Vagina (tissue), 2 donors: ENCODE results near the gene RALGAPA2. TPM values are rescaled to one million over a fixed set of nuclear protein-coding genes. Genes with fewer than 3 reads are reported as not detected.

Experiments used
- DNase-seq, 2 donors: peaks; one replicate each; pipeline ENCODE4 v3.0.0-alpha.2; 2017; ENCODE audit errors: extremely low spot score in 2 of 2
- H3K27ac ChIP-seq: fragments of 200-600 bp; sonication (generic); one replicate; pipeline ENCODE4 v1.5.1; 2019
- H3K27me3 ChIP-seq: fragments of 200-600 bp; sonication (generic); one replicate; pipeline ENCODE4 v1.5.1; 2019
- H3K36me3 ChIP-seq, 2 donors: fragments of 200-600 bp; sonication (generic); one replicate each; pipeline ENCODE4 v1.5.1; 2017 to 2019
- H3K4me1 ChIP-seq: fragments of 200-600 bp; sonication (generic); one replicate; pipeline ENCODE4 v1.5.1; 2019
- H3K4me3 ChIP-seq, 2 donors: fragments of 200-600 bp; sonication (generic); 1 replicate in 1 of 2; 2 replicates in 1 of 2; pipeline ENCODE4 v1.5.1; 2016 to 2019
- H3K9me3 ChIP-seq: fragments of 200-600 bp; sonication (generic); one replicate; pipeline ENCODE4 v1.5.1; 2019
- CTCF ChIP-seq, 3 experiments: fragments of 450-650 bp in 2 of 3; fragments of 200-600 bp in 1 of 3; sonication (generic) in 1 of 3; IDR thresholded peaks; one replicate each; pipeline ENCODE4 v1.5.1; 2017 to 2019; ENCODE audit warnings: antibody characterized with exemption in 3 of 3, mild to moderate bottlenecking in 2 of 3, moderate library complexity in 2 of 3
- POLR2A ChIP-seq, 2 donors: fragments of 450-650 bp; IDR thresholded peaks; one replicate each; pipeline ENCODE4 v1.6.1; 2017; ENCODE audit warnings: antibody characterized with exemption in 2 of 2, mild to moderate bottlenecking in 2 of 2, moderate library complexity in 2 of 2
- POLR2AphosphoS5 ChIP-seq, 2 donors: sonication (generic); formaldehyde crosslinking; IDR thresholded peaks; one replicate each; pipeline ENCODE4 v1.9.0; 2017; ENCODE audit warnings: antibody characterized with exemption in 2 of 2, mild to moderate bottlenecking in 2 of 2, low read depth in 1 of 2; ENCODE audit not compliant: insufficient read depth in 1 of 2
- intact Hi-C: fragments of 100-400 bp; cut with DNase I; formaldehyde crosslinking; loops from one replicate; pipeline ENCODE4 v1.15.1; 2023
- total RNA-seq: library from RNA; depleted of rRNA; stranded (reverse); fragments of >200 nt; gene quantifications from one replicate; pipeline ENCODE4 v1.2.3, GENCODE V29; 2016

The RALGAPA2 gene
- total RNA-seq, 1 donor from 2014 or later = 31.9 TPM

- Histone ChIP-seq H3K9me3 (no peaks in the 10 kb centered on the region), H3K27ac (no peak overlapping the region), H3K27me3 (no peaks in the 10 kb centered on the region), H3K36me3 (peaks cover 0 to 5% of the 10 kb centered on the region in 2 donors), H3K4me3 (no peak overlapping the region), H3K4me1 (no peaks in the 10 kb centered on the region)
- TF ChIP-seq POLR2A (IDR thresholded peaks at IDR 0.05) (no peak), CTCF (IDR thresholded peaks at IDR 0.05) (no peak), POLR2AphosphoS5 (IDR thresholded peaks at IDR 0.05; ENCODE audit: insufficient read depth in 1 of 2, low read depth in 1 of 2) (no peak)
- intact Hi-C loops = no loop called here
- DNase-seq = no peak
These were observed 155.0 kb downstream of the RALGAPA2 start for GRCh38 chr20:20557406-20557805.

DNA sequence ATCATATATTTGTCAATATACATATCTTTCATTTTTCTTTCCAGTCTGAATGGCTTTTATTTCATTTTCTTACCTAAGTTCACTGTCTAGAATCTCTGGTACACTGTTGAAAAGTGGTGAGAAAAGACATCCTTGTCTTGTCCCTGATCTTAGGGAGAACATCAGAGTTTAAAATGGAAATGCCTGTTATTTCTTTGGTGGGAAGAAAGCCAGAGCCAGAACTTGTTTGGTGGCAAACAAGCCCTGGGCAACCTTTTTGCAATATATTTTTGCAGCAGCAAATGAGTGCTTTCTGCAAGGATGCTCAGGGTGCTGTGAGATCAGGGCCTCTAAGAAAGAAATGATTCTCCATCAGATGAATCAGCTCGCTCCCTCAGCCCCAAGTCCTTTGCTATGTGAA, 156.6 kb downstream of the RALGAPA2 start:
- Histone ChIP-seq H3K27me3 (no peaks in the 10 kb centered on the region), H3K4me3 (no peak overlapping the region), H3K36me3 (peaks cover 0 to 5% of the 10 kb centered on the region in 2 donors), H3K9me3 (no peaks in the 10 kb centered on the region), H3K27ac (no peak overlapping the region), H3K4me1 (no peaks in the 10 kb centered on the region)
- no peak for DNase-seq
- TF ChIP-seq POLR2A (IDR thresholded peaks at IDR 0.05) = no peak
- TF ChIP-seq CTCF (IDR thresholded peaks at IDR 0.05) = no peak
- no peak for TF ChIP-seq POLR2AphosphoS5 (IDR thresholded peaks at IDR 0.05; ENCODE audit: insufficient read depth in 1 of 2, low read depth in 1 of 2)
- intact Hi-C loops = no loop called here

DNA sequence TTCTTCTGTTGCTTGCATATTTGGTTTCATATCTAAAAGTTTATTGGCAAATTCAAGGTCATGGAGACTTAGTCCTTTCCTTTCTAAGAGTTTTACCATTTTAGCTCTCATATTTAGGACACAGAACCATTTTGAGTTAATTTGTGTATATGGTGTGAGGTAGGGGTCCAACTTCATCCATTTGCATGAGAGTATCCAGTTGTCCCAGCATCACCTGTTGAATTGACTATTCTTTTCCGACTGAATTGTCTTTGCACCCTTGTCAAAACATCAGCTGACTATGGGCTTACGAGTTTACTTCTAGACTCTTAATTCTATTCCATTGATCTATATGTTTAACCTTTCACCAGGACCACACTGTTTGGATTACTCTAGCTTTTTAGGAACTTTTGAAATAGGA, 157.5 kb downstream of the RALGAPA2 start:
- DNase-seq = no peak
- Histone ChIP-seq H3K4me3 (no peak overlapping the region), H3K9me3 (no peaks in the 10 kb centered on the region), H3K36me3 (peaks cover 0 to 5% of the 10 kb centered on the region in 2 donors), H3K27me3 (no peaks in the 10 kb centered on the region), H3K4me1 (no peaks in the 10 kb centered on the region), H3K27ac (no peak overlapping the region)
- intact Hi-C loops = no loop called here
- TF ChIP-seq POLR2A (IDR thresholded peaks at IDR 0.05) (no peak), CTCF (IDR thresholded peaks at IDR 0.05) (no peak), POLR2AphosphoS5 (IDR thresholded peaks at IDR 0.05; ENCODE audit: insufficient read depth in 1 of 2, low read depth in 1 of 2) (no peak)

DNA sequence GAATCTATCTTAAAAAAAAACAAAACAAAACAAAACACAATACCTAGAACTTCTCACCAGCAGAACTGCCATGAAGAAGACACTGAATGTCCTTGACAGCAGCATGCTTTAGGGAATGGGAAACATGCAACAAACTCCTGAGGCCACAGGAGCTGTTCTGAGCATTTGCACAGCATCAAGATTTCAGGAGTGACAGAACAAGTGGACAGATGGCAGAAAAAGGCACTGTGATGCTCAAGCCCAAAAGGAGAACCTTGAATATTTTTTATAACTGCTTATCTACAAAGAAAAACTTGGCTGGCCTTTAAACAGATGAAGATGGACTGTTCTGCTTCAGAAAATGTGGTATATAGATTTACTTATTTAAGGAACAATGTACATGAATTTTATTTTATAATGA, 158.9 kb downstream of the RALGAPA2 start:
- Histone ChIP-seq H3K36me3 (peaks cover 0 to 5% of the 10 kb centered on the region in 2 donors), H3K4me3 (no peak overlapping the region), H3K4me1 (peaks cover 9% of the 10 kb centered on the region), H3K9me3 (no peaks in the 10 kb centered on the region), H3K27me3 (no peaks in the 10 kb centered on the region), H3K27ac (no peak overlapping the region)
- TF ChIP-seq POLR2AphosphoS5 (IDR thresholded peaks at IDR 0.05; ENCODE audit: insufficient read depth in 1 of 2, low read depth in 1 of 2) (no peak), POLR2A (IDR thresholded peaks at IDR 0.05) (no peak), CTCF (IDR thresholded peaks at IDR 0.05) (no peak)
- intact Hi-C loops = no loop called here
- DNase-seq = no peak

- Histone ChIP-seq H3K4me1 (peaks cover 9% of the 10 kb centered on the region), H3K4me3 (no peak overlapping the region), H3K36me3 (peaks cover 0 to 5% of the 10 kb centered on the region in 2 donors), H3K27me3 (no peaks in the 10 kb centered on the region), H3K9me3 (no peaks in the 10 kb centered on the region), H3K27ac (no peak overlapping the region)
- TF ChIP-seq POLR2AphosphoS5 (IDR thresholded peaks at IDR 0.05; ENCODE audit: insufficient read depth in 1 of 2, low read depth in 1 of 2) = no peak
- no peak for TF ChIP-seq POLR2A (IDR thresholded peaks at IDR 0.05)
- no peak for TF ChIP-seq CTCF (IDR thresholded peaks at IDR 0.05)
- intact Hi-C loops = no loop called here
- DNase-seq = no peak
These were observed 160.4 kb downstream of the RALGAPA2 start for GRCh38 chr20:20552076-20552475.
